OCI-LY1 (cell line): ENCODE data around the gene CCDC167.

Experiments used
- H2AFZ ChIP-seq: fragments of 200-600 bp; sonication (generic), shearing (Covaris generic); 2 replicates; pipeline ENCODE4 v1.6.0; 2014; ENCODE audit warnings: antibody characterized with exemption, mild to moderate bottlenecking, low read length
- H3F3A ChIP-seq: fragments of 200-600 bp; sonication (generic), shearing (Covaris generic); 2 replicates; pipeline ENCODE4 v1.6.0; 2014; ENCODE audit warnings: mild to moderate bottlenecking, antibody characterized with exemption, low read length, moderate library complexity; ENCODE audit not compliant: insufficient read depth
- H3K27ac ChIP-seq: fragments of 200-600 bp; sonication (generic); 2 replicates; pipeline ENCODE4 v1.5.1; 2014; ENCODE audit warnings: low read length, mixed run types, mild to moderate bottlenecking, low read depth; ENCODE audit not compliant: poor library complexity, severe bottlenecking
- H3K27me3 ChIP-seq: fragments of 200-600 bp; sonication (generic); 2 replicates; pipeline ENCODE4 v1.6.0; 2014; ENCODE audit warnings: antibody characterized with exemption, mild to moderate bottlenecking, low read length, moderate library complexity; ENCODE audit not compliant: insufficient read depth
- H3K36me3 ChIP-seq: fragments of 200-600 bp; sonication (generic); 2 replicates; pipeline ENCODE4 v1.6.1; 2014; ENCODE audit warnings: mild to moderate bottlenecking, antibody characterized with exemption, low read length, moderate library complexity, mixed read lengths; ENCODE audit not compliant: insufficient read depth
- H3K4me1 ChIP-seq: fragments of 200-600 bp; sonication (generic); 2 replicates; pipeline ENCODE4 v1.5.1; 2014; ENCODE audit warnings: mild to moderate bottlenecking, low read length, moderate library complexity; ENCODE audit not compliant: insufficient read depth, severe bottlenecking
- H3K4me2 ChIP-seq: fragments of 200-600 bp; sonication (generic), shearing (Covaris generic); 2 replicates; pipeline ENCODE4 v1.6.1; 2014; ENCODE audit warnings: low read length
- H3K4me3 ChIP-seq: fragments of 200-600 bp; sonication (generic); 2 replicates; pipeline ENCODE4 v1.5.1; 2014; ENCODE audit warnings: low read length, low read depth, mild to moderate bottlenecking, mixed read lengths; ENCODE audit not compliant: poor library complexity, severe bottlenecking
- H3K79me2 ChIP-seq: fragments of 200-600 bp; shearing (Covaris generic); 2 replicates; pipeline ENCODE4 v1.6.1; 2016; ENCODE audit warnings: mixed run types, low read length, mixed read lengths; ENCODE audit not compliant: insufficient read depth
- H3K9ac ChIP-seq: fragments of 200-600 bp; sonication (generic), shearing (Covaris generic); 2 replicates; pipeline ENCODE4 v1.6.1; 2014; ENCODE audit warnings: mild to moderate bottlenecking, low read length, mixed read lengths
- H3K9me2 ChIP-seq: fragments of 200-600 bp; sonication (generic), shearing (Covaris generic); 2 replicates; pipeline ENCODE4 v1.6.1; 2014; ENCODE audit warnings: low read depth, mild to moderate bottlenecking, low read length, mixed read lengths
- H3K9me3 ChIP-seq: fragments of 200-600 bp; shearing (Covaris generic); 2 replicates; pipeline ENCODE4 v1.6.1; 2014; ENCODE audit warnings: low read length, mixed read lengths
- H4K20me1 ChIP-seq: fragments of 200-600 bp; sonication (generic), shearing (Covaris generic); 2 replicates; pipeline ENCODE4 v1.6.0; 2016; ENCODE audit warnings: mild to moderate bottlenecking, low read length; ENCODE audit not compliant: insufficient read depth
- CTCF ChIP-seq: fragments of 200-600 bp; sonication (generic), shearing (Covaris generic); IDR thresholded peaks from 2 replicates; pipeline ENCODE4 v1.5.1; 2017; ENCODE audit warnings: mild to moderate bottlenecking, antibody characterized with exemption, low read length, moderate library complexity, mixed read lengths
- EZH2 ChIP-seq: fragments of 200-600 bp; sonication (generic), shearing (Covaris generic); IDR thresholded peaks from 2 replicates; pipeline ENCODE4 v1.8.0; 2017; ENCODE audit warnings: borderline replicate concordance, mixed run types, mild to moderate bottlenecking, antibody characterized with exemption, low read length, moderate library complexity, mixed read lengths

Gene CCDC167

GRCh38 chr6:37531437-37532036, 31.8 kb upstream of the CCDC167 start:
- H3K9me2 ChIP-seq: no peaks in the 10 kb centered on the region
- H3K27me3 ChIP-seq: no peaks in the 10 kb centered on the region
- no peak overlapping the region for H3K4me2 ChIP-seq
- no peak overlapping the region for H3K27ac ChIP-seq
- no peak overlapping the region for H2AFZ ChIP-seq
- TF ChIP-seq EZH2: no peak
- TF ChIP-seq CTCF: no peak
- no peak overlapping the region for H3K9ac ChIP-seq
- H3K36me3 ChIP-seq: no peaks in the 10 kb centered on the region
- no peaks in the 10 kb centered on the region for H3F3A ChIP-seq
- no peaks in the 10 kb centered on the region for H3K9me3 ChIP-seq
- no peaks in the 10 kb centered on the region for H3K4me1 ChIP-seq
- no peak overlapping the region for H3K4me3 ChIP-seq
- H4K20me1 ChIP-seq: no peaks in the 10 kb centered on the region
- H3K79me2 ChIP-seq: no peaks in the 10 kb centered on the region

- Histone ChIP-seq H3K4me1 (no peaks in the 10 kb centered on the region), H3K9me3 (no peaks in the 10 kb centered on the region), H3K4me2 (no peak overlapping the region), H3K9me2 (no peaks in the 10 kb centered on the region), H3K9ac (no peak overlapping the region), H3K79me2 (no peaks in the 10 kb centered on the region), H3K27ac (no peak overlapping the region), H3K27me3 (no peaks in the 10 kb centered on the region), H3K4me3 (no peak overlapping the region), H2AFZ (no peak overlapping the region), H3K36me3 (no peaks in the 10 kb centered on the region), H3F3A (no peaks in the 10 kb centered on the region), H4K20me1 (no peaks in the 10 kb centered on the region)
- TF ChIP-seq EZH2 (no peak), CTCF (no peak)
Observed at GRCh38 chr6:37531026-37531425, 31.3 kb upstream of the CCDC167 start.

- Histone ChIP-seq H3K9me2 (no peaks in the 10 kb centered on the region), H3K4me3 (no peak overlapping the region), H3K36me3 (no peaks in the 10 kb centered on the region), H3K4me1 (no peaks in the 10 kb centered on the region), H2AFZ (no peak overlapping the region), H3K9ac (no peak overlapping the region), H3K4me2 (no peak overlapping the region), H4K20me1 (no peaks in the 10 kb centered on the region), H3F3A (no peaks in the 10 kb centered on the region), H3K79me2 (no peaks in the 10 kb centered on the region), H3K27me3 (no peaks in the 10 kb centered on the region; the same call in 1 of the 2 replicates), H3K27ac (no peak overlapping the region), H3K9me3 (no peaks in the 10 kb centered on the region)
- TF ChIP-seq EZH2: no peak
- TF ChIP-seq CTCF: no peak
Observed at GRCh38 chr6:37530297-37530696, 30.6 kb upstream of the CCDC167 start.
